ENCODE results near the gene UBE2D4. TPM values are rescaled to one million over a fixed set of nuclear protein-coding genes. Genes with fewer than 3 reads are reported as not detected.
"Not testable (repeated sequence)": the region's sequence is repeated elsewhere in the genome, so short reads cannot be mapped to it uniquely, and the experiment has no call there.

Gene UBE2D4
- total RNA-seq, 1 donor from 2014 or later = 9.3 TPM

GRCh38 chr7:43890468-43890867 is 35.8 kb upstream of the UBE2D4 start:
- no peak for DNase-seq (ENCODE audit: low spot score)
- H3K4me1 Mint-ChIP-seq (ENCODE audit: unreplicated experiment) = peaks cover 13% of the 10 kb centered on the region
- H3K4me3 Mint-ChIP-seq (ENCODE audit: unreplicated experiment) = no peak overlapping the region
- no peaks in the 10 kb centered on the region for H3K36me3 Mint-ChIP-seq (ENCODE audit: low read depth, unreplicated experiment)
- peaks cover 3% of the 10 kb centered on the region for H3K27me3 Mint-ChIP-seq (ENCODE audit: unreplicated experiment)
- no peaks in the 10 kb centered on the region for H3K9me3 Mint-ChIP-seq (ENCODE audit: unreplicated experiment)
- TF ChIP-seq, protein P1, sequence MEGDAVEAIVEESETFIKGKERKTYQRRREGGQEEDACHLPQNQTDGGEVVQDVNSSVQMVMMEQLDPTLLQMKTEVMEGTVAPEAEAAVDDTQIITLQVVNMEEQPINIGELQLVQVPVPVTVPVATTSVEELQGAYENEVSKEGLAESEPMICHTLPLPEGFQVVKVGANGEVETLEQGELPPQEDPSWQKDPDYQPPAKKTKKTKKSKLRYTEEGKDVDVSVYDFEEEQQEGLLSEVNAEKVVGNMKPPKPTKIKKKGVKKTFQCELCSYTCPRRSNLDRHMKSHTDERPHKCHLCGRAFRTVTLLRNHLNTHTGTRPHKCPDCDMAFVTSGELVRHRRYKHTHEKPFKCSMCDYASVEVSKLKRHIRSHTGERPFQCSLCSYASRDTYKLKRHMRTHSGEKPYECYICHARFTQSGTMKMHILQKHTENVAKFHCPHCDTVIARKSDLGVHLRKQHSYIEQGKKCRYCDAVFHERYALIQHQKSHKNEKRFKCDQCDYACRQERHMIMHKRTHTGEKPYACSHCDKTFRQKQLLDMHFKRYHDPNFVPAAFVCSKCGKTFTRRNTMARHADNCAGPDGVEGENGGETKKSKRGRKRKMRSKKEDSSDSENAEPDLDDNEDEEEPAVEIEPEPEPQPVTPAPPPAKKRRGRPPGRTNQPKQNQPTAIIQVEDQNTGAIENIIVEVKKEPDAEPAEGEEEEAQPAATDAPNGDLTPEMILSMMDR (IDR thresholded peaks at IDR 0.05; ENCODE audit: unreplicated experiment) = no peak
- no peak overlapping the region for H3K27ac Mint-ChIP-seq (ENCODE audit: unreplicated experiment)

- peaks cover 4% of the 10 kb centered on the region for H3K27me3 Mint-ChIP-seq (ENCODE audit: unreplicated experiment)
- H3K27ac Mint-ChIP-seq (ENCODE audit: unreplicated experiment) = no peak overlapping the region
- H3K36me3 Mint-ChIP-seq (ENCODE audit: low read depth, unreplicated experiment) = no peaks in the 10 kb centered on the region
- peaks cover 13% of the 10 kb centered on the region for H3K4me1 Mint-ChIP-seq (ENCODE audit: unreplicated experiment)
- DNase-seq (ENCODE audit: low spot score) = no peak
- peak overlapping the region; percentile 16 for H3K4me3 Mint-ChIP-seq (ENCODE audit: unreplicated experiment)
- TF ChIP-seq, protein P1 (IDR thresholded peaks at IDR 0.05; ENCODE audit: unreplicated experiment) = no peak
- H3K9me3 Mint-ChIP-seq (ENCODE audit: unreplicated experiment) = no peaks in the 10 kb centered on the region
These were observed 34.9 kb upstream of the UBE2D4 start for GRCh38 chr7:43891069-43891955.

GRCh38 chr7:43895847-43896415 is 30.3 kb upstream of the UBE2D4 start:
- DNase-seq (ENCODE audit: low spot score) = no peak
- H3K36me3 Mint-ChIP-seq (ENCODE audit: low read depth, unreplicated experiment) = no peaks in the 10 kb centered on the region
- H3K4me3 Mint-ChIP-seq (ENCODE audit: unreplicated experiment) = no peak overlapping the region
- TF ChIP-seq, protein P1 (IDR thresholded peaks at IDR 0.05; ENCODE audit: unreplicated experiment) = no peak
- no peaks in the 10 kb centered on the region for H3K9me3 Mint-ChIP-seq (ENCODE audit: unreplicated experiment)
- H3K4me1 Mint-ChIP-seq (ENCODE audit: unreplicated experiment) = peaks cover 11% of the 10 kb centered on the region
- H3K27ac Mint-ChIP-seq (ENCODE audit: unreplicated experiment) = no peak overlapping the region
- peaks cover 1% of the 10 kb centered on the region for H3K27me3 Mint-ChIP-seq (ENCODE audit: unreplicated experiment)

GRCh38 chr7:43898571-43898970 is 27.7 kb upstream of the UBE2D4 start:
- H3K27me3 Mint-ChIP-seq (ENCODE audit: unreplicated experiment); H3K4me3 Mint-ChIP-seq (ENCODE audit: unreplicated experiment); DNase-seq (ENCODE audit: low spot score); H3K4me1 Mint-ChIP-seq (ENCODE audit: unreplicated experiment); H3K36me3 Mint-ChIP-seq (ENCODE audit: low read depth, unreplicated experiment); H3K9me3 Mint-ChIP-seq (ENCODE audit: unreplicated experiment); H3K27ac Mint-ChIP-seq (ENCODE audit: unreplicated experiment): not testable (repeated sequence)

GRCh38 chr7:43902542-43903054 is 23.6 kb upstream of the UBE2D4 start:
- peaks cover 2% of the 10 kb centered on the region for H3K27me3 Mint-ChIP-seq (ENCODE audit: unreplicated experiment)
- TF ChIP-seq, protein P1 (IDR thresholded peaks at IDR 0.05; ENCODE audit: unreplicated experiment) = no peak
- DNase-seq (ENCODE audit: low spot score) = no peak
- peaks cover 3% of the 10 kb centered on the region for H3K4me1 Mint-ChIP-seq (ENCODE audit: unreplicated experiment)
- no peak overlapping the region for H3K27ac Mint-ChIP-seq (ENCODE audit: unreplicated experiment)
- no peaks in the 10 kb centered on the region for H3K9me3 Mint-ChIP-seq (ENCODE audit: unreplicated experiment)
- H3K36me3 Mint-ChIP-seq (ENCODE audit: low read depth, unreplicated experiment) = peaks cover 3% of the 10 kb centered on the region
- no peak overlapping the region for H3K4me3 Mint-ChIP-seq (ENCODE audit: unreplicated experiment)

All from endothelial cell (in vitro differentiated cells).